SKM-1 (cell line): ENCODE results near the gene EYA2.
"Not testable (repeated sequence)": the region's sequence is repeated elsewhere in the genome, so short reads cannot be mapped to it uniquely, and the experiment has no call there.

Source experiments
- DNase-seq: peaks from one replicate; lab custom pipeline; 2025; ENCODE audit not compliant: unreplicated experiment; lab: John Stamatoyannopoulos, UW

EYA2 gene, protein sequence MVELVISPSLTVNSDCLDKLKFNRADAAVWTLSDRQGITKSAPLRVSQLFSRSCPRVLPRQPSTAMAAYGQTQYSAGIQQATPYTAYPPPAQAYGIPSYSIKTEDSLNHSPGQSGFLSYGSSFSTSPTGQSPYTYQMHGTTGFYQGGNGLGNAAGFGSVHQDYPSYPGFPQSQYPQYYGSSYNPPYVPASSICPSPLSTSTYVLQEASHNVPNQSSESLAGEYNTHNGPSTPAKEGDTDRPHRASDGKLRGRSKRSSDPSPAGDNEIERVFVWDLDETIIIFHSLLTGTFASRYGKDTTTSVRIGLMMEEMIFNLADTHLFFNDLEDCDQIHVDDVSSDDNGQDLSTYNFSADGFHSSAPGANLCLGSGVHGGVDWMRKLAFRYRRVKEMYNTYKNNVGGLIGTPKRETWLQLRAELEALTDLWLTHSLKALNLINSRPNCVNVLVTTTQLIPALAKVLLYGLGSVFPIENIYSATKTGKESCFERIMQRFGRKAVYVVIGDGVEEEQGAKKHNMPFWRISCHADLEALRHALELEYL

DNA sequence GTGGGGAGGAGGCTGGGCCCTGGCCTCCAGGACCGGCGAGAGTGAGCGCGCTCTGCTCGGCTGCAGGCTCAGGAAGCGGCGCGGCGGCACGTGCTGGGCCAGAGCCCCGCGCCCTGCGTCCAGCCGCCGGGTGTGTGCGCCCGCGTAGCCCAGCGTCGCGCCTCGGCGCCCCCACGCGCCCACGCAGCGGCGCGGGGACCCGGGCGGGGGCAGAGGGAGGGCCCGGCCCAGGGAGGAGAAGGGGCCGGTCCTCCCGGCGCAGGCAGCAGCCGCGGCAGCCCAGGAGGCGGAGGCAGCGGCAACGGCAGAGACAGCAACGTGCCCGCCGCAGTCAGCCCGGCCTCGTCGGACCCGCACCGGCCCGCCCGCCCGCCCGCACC is at the start of gene EYA2:
EYA2 (plus strand) TSS at position 265 of the 380 bp plus-strand sequence. CDS start 95,168 bp downstream, outside the sequence.
- no peak for DNase-seq

DNA sequence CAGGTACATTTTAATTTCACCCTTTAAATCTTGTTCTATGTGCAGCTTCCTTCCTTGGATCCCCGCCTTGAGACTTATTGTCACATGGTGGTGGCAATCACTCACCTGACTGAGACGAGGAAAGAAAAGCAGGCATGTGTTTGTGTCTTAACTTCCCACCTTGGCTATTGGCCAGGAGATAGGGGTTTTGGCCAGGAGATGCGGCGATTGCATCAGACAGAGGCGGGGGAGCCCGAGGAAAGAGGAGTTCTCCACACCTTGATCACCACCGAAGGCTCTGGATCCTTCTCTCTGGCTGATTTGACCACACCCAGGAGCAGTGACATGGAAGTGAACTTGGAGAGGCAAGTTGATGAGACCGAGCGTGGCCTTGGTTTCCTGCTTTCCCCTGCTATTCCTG is 49.7 kb upstream of the EYA2 start:
- DNase-seq = no peak

DNA sequence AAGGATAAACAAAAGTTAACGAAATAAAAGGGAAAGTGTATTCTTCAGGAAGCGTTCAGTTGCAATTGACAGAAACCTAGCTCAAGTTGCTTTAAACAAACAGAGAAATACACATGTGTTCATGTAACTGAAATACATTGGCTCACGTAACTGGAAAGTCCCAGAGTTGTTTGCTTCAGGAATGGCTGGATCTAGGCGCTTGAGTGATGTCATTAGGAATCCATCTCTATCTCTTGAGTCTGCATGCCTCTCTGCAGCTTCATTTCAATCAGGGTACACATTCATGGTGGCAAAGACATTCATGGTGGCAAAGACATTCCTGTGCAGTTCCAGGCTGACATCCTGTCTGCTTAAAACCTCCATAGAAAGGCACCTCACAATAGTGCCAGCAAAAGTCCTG is 45.4 kb upstream of the EYA2 start:
- no peak for DNase-seq

DNA sequence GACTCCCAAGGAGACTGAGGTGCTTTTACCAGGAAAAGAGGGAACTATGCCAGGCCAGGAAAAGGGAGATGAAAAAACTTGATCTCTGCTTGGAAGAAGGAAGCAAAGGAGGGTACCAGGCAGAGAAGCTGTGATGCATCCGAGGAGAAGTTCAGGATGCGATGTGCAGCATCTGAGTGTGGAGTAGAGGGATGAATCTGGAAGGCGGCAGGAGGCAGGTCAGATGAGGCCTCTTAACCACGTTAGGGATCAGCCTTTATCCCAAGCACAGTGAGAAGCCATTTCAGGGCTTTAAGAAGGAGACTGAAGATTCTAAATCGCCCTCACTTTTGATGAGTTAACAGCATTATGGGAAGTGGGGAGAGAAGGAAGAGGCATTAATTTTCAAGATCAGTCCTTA is 44.9 kb upstream of the EYA2 start:
- DNase-seq = no peak

DNA sequence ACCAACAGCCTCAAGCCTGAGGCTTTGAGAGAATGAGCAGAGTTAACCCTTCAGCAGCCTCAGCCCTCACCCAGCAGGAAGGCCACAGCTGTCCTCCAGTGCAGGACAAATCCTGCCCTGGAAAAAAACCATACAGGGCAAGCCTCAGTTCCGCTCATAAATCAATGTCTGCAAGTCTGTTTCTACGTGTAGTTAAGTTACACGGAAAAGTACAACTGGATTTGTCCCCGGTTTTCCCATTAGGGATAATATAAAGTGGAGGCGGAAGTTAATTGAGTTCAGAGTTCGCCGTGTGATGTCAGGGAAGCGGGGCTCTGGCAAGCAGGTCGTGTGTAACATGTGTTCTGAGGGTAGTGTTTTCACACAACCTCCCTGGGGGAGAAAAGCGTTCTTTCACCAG is 44.2 kb upstream of the EYA2 start:
- no peak for DNase-seq

DNA sequence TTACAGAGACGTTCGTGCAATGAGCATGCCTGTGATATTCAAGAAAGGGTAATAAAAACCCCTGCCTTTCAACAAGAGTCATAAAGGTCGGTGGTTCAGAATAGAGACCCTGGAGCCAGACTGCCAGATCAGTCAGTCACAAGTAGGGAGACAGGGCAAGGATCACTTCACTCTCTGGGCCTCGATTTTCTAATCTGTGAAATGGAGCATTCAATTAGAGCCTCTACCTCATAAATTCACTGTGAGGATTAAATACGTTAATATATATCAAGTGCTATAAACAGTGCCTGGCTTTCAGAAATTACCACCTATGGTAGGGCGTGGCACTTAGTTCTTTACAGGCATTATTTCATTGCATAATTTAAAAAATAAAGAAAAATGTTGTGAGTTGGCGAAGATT is 43.7 kb upstream of the EYA2 start:
- DNase-seq = no peak

DNA sequence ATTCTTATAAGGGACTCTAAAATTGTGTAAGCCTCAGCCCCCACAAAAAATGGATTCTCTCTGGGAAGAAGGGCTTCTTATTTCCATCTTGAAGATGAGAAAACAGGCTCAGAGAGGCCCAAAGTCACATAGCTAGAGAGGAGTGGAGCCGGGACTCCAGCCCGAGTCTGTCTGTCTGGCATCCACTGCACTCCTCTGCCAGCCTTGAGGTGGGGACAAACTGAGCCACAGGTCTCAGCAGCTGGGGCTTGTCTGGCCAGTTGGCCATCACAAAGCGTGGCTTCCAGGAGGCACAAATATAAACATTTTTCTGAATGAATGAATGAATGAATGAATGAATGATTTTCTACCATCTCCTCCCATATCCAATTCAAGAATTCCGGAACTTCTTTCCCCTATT is 42.9 kb upstream of the EYA2 start:
- no peak for DNase-seq

DNA sequence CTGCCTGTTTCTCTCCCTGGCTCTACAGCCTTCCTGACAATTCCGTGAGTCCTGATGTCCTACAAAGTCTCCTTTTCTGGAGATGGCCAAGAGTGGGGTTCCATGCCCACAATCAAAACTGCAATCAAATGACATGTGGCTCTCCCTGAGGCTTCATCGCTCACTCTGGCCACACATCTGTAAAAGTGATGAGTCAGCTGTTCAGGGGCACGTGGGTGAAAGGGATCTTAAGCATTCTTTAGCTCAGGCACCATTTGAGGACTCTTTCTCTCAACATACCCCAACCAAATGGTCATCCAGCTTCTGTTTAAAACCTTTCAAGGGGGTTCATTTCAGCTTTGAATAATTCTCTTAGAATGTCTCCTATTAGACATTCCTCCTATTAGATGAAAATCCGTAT is 42.3 kb upstream of the EYA2 start:
- no peak for DNase-seq

DNA sequence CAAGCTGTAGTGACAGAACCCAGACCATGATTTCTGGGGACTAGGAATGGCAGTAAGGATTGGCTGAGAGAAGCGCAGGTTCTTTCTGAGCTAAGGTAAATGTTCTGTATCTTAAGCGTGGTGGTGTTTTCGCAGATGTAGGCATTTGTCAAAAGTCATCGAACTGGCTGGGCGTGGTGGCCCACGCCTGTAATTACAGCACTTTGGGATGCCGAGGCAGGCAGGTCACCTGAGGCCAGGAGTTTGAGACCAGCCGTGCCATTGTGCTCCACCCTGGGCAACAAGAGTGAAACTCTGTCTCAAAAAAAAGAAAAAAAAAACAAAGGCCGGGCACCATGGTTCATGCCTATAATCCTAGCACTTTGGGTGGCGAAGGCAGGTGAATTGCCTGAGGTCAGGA is 40.7 kb upstream of the EYA2 start:
- no peak for DNase-seq

DNA sequence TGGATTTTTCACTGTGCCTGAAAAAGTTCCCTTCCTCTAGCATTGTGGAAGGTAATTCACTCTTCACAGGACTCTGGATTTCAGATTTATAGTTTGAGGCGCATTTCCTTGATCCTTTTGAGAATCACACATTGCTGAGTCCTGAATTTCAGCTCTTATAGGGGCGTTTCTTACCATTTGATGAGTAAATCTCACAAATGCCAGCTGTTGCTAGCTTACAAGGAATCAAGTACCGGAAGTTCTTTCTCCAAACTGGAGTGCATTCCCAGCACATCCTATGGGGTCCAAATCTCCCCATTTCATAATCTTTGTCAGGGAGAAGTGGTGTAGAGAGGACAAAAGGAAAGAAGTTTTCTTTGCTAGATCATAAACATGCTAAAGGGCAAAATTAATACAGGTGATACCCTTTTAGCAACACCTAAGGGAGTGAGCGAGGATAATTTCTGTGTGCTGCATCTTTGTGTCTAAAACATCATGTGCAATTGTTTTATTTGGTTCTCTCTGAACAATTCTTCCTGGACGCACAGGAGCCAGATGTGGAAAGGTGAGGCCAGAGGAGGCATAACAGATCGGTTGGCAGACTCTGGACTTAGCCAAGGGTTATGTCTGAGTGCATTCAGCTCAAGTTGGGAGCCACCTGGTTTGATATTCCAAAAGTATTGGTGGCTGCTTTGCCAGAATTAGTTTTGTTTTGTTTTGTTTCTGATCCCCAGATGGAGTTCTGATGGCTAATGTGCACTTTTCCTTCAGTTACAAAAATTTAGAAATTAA is 37.4 kb upstream of the EYA2 start:
- DNase-seq = no peak

DNA sequence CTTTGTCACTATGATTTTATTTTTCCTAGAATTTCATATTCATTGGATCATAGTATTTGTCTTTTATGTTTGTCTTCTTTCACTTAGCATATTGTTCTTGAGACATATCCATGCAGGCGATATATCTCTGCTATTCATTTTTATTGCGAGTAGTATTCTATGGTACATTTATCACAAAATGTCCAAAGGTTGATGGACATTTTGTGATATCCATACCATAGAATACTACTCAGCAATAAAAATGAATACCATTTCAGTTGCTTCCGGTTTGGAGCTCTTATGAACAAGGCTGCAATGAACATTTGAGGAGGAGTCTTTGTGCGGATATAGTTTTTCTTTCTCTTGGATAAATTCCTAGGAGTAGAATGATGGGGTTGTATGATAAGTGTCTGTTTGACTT is 28.8 kb upstream of the EYA2 start:
- no peak for DNase-seq

DNA sequence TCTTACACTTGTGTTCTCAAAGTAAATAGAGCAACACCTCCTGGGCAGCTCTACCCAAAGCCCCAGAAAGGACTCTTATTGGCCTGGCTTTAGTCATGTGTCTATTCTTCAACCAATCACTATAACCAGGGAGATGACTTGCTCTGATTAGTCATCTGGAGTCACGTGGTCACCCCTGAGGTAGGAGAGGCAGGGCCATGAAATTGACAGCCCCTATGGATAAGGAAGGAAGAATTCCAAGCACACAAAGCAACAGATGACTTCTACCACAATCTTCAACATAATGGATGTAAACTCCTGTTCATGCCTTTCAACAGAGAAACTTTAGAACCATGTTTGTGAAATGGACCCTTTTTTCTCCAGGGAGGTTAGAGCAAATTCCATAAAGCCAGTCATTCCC is 24.6 kb upstream of the EYA2 start:
- no peak for DNase-seq

DNA sequence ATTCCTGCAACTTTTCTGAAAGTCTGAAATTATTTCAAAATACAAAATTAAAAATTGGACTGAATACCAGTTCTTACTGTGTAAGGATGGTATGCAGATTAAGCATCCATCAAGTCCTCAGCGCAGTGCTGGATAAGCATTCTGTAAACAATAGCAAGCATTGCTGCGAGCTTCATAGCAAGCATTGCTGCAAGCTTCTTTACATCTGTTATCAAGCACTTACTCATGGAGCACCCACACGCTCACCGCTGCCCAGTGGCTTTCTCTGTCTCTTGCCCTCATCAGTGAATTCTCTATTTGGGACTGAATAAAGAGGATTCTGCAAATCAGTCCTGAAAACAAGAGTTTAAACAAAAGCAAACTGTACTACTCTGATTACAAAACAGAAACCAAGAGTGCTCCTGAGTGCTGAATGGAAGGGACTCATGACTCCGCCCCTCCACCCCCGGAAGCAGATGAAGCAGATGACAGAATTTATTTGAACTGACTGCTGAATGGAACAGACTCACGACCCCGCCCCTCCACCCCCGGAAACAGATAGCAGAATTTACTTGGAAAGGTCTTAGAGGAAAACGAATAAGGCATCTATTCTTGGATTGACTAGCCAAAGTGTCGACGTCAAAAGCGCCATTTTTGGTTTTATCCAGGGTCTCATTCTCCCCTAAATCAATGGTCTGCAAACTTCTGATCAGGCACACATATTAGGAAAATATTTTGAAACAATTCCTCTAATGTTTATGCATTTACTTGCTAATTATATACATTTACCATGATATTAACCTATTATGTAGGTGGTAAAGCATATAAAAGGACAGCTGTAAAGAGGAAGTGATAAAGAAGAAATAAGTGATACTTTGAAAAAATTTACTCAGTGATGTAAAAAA is 22.1 kb upstream of the EYA2 start:
- DNase-seq = no peak

DNA sequence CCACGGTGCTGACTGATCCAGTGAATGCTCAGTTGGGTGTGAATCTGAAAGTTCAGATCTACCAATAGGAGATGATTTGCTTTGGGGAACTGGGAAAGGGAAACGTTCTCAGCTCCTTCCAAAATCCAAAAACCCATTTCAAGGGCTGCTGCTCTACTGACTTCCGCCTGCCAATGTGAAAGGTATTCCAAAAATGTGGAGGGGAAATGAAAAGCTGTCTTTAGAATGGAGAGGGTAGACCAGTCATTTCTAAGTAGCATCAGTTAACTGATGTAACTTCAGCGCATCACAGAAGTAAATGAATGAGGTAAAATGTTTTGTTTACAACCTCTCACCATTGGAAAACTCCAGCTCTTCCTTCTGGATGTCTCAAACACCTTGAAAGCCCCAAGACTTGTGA is 19.6 kb upstream of the EYA2 start:
- no peak for DNase-seq

DNA sequence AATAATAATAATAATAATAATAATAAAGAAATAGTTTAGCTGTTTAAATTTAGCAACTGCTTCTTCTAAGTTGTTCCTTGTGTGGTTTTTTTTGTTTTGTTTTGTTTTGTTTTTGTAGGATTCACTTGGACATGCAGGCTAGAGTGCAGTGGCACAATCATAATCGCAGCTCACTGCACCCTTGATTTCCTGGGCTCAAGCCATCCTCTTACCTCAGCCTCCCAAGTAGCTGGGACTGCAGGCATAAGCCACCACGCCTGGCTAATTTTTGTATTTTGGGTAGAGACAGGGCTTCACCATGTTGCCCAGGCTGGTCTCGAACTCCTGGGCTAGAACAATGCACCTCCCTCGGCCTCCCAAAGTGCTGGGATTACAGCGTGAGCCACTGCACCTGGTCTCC is 15.3 kb upstream of the EYA2 start:
- no peak for DNase-seq

DNA sequence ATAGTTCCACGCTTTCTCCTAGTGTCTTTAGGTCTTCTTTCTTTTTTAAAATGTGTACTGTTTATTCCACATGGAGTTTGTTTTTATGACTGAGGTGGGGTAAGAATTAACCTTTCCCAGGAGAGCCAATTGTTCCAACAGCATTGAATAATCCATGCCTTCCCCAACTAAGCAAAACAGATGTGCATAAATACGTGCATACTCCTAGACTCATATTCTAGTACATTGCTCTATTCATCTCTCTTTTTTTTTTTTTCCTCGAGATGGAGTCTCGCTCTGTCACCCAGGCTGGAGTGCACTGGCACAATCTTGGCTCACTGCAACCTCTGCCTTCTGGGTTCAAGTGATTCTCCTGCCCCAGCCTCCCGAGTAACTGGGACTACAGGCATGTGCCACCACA is 14.7 kb upstream of the EYA2 start:
- DNase-seq = not testable (repeated sequence)

DNA sequence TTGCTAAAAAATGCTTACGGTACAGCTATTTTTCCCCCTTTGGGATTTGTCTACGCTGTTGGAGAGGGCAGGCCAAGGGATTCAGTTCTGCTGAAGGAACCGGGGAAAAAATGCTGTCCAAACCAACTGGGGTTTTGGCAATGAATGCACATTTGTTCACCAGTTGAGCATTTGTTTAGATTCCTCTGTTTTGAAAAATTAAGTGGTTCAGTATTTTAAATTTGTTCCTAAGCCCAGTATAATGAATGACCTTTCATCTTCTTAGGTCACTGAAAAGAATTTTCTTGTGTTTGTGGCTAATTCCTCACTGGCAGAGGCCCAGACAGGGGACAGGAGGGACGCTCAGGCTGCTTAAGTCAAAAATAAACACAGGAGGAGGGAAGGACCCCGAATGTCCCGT is 10.8 kb upstream of the EYA2 start:
- no peak for DNase-seq

DNA sequence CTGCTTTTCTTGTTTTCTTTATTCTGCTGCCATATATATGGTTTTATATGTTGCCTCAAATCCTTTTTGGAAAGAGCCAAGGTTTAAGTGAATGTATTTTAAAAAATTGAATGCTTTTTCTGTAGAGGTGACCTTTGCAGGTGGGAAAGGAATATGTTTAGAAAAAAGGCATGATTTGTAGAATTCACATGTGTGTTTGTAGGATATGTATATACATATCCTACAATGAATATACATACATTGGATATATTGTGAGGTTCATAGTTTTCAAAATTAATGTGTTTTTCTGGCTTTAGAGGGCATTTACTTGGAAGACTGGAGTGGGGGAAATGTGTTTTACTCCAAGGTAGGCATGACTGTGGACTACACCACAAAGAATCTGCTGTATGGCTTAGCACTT is 4.0 kb upstream of the EYA2 start:
- DNase-seq = no peak

DNA sequence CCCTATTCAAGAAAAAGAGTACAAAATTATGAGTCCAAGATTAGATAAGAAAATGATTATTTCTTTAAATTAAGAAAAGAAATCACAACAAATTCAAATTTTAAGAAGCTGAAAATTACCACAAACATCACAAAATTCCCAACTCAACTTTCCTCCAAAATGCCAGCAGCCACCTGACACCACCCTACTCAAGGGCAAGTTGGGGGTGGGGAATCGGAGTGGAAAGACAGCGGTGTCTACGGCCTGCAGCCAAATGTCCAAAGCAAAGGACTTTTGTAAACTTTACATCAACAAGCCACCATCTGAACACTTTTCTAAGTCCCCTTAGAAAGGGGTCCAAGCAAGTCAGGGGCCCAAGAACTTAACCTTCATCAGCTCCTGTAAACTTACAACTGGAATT is 1.6 kb upstream of the EYA2 start:
- no peak for DNase-seq

DNA sequence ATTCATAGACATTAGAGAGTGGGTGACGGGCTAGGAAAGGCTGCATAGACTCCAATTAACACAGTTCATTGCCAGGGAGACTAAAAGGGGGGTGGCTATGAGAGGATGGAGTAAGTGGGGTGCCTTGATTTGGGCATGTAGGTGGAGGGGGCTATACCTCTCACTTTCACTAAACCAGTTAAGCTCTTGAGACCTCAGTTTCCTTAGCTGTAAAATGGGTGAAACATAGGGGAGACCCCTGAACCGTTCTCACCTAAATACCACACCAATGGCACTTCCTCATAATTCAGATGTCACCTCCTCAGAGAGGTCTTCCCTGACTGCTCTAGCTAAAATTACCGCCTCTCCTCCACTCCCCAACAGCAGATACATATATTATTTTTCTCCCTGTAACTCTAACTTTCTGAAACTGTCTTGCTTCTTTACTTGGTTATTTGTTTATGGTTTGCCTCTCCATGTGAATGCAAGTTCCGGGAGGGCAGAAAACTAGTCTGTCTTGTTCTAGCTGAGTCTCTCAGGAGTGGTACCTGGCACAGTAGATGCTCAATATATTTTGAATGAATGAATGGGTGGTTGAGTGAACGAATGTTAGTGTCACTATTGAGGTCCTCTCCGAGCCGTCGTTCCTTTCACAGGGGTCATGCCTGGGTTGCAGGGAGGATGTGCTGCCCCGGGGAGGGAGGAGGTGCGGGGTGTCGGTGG is 615 bp upstream of the EYA2 start:
- no peak for DNase-seq
